Activated CD4-positive, alpha-beta T cell treated with anti-CD3 and anti-CD28 coated beads, Interleukin-2, amount 50 U/mL, for 4 hours (primary cell): ENCODE measurements around the gene CFAP157.
A peak's percentile ranks its signal among the peaks of the same experiment; 100 is the strongest.
"Not testable (repeated sequence)": the region's sequence is repeated elsewhere in the genome, so short reads cannot be mapped to it uniquely, and the experiment has no call there.

ENCODE experiments used
- DNase-seq, 2 experiments: peaks; one replicate each; pipeline ENCODE4 v3.0.0-alpha.2; 2020

The CFAP157 gene

GRCh38 chr9:127739614-127740330, 33.0 kb downstream of the CFAP157 start:
- no peak for DNase-seq

GRCh38 chr9:127741831-127742434, 35.1 kb downstream of the CFAP157 start:
- DNase-seq = no peak

DNA sequence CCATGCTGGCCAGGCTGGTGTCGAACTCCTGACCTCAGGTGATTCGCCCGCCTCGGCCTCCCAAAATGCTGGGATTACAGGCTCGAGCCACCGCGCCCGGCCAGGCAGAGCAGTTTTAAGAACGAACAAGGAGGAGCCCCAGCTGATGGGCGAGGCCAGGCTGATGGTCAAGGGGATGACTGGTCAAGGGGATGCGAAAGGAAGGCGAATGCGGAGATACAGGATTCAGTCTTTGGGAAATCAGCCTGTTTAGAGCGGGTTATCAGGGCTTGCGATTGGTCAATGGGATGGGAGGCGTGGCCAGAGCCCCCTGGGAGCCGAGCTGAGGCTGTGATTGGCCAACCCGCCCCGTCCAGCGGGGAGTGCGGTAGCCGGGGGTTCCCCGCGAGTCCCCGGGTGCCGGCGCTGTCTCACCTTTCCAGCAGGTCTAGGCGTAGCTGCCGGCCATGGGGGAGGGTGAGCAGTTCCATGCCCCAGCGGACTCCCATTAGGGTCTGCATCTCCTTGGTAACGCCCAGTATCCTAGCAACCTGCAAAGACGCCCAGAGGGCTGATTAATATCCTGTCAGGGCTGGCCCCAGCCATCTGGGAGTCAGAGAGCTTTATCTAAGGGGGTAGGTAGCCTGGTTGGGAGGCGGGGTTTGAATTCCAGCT, 35.8 kb downstream of the CFAP157 start:
- no peak for DNase-seq

- DNase-seq = no peak
Measured at GRCh38 chr9:127744398-127745110, 37.8 kb downstream of the CFAP157 start.

DNA sequence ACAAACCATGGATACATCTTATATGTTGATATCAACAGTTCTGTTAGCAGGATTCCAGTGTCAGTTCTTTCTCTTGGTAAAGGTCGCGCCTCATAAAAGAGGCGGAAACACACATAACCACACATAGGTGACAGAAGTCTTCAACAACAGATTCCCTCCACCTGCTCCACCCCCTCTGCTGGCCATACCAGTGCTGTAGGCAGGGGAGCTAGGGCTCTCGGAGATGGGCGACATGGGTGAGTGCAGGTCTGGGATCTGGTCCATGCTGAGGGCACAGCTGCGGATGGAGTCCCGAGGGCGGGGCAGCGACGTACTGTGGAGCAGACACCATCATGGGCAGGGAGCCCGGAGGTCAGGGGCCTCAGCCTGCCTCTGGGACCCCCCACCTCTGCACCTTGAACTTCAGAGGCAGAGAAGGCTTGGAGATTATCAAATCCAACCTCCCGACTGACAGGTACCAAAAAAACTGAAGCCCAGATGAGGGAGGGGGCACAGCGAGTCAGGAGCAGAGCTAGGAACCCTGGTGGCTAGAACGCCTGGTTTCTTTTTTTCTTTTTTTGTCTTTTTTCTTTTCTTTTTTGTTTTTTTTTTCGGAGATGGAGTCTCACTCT, 40.3 kb downstream of the CFAP157 start:
- peak in 1 of 2 experiments; percentile 17 for DNase-seq

DNA sequence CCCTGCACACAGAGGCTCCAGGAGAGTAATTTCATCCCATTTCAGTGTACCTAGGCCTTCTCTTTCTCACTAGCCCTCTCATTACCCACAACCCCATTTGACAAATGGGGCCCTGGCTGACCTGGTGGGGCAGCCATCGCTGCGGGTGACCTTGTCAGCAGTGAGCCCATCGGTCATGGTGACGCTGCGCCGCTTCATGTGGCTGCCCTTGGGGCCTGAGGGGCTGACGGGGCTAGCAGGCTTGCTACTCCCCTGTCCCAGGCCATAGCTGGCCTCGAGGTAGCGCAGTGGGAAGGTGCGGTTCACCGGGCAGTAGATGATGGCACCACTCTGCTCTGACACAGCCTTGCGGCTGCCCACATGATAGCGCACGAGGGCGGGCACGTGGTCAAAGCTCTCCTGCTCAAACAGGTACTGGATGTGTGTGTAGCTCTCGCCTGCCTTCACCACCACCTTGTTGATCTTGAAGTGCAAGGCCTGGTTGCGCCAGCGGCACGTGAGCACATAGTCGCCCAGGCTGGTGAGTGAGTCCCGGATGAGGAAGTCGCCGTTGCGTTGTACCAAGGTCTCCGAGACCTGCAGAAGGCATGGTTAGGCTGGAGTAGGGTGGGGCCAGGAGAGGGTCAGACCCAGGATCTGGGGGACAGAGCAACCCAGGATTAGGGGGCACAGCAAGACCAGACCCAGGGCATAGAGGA, 42.5 kb downstream of the CFAP157 start:
- no peak for DNase-seq

DNA sequence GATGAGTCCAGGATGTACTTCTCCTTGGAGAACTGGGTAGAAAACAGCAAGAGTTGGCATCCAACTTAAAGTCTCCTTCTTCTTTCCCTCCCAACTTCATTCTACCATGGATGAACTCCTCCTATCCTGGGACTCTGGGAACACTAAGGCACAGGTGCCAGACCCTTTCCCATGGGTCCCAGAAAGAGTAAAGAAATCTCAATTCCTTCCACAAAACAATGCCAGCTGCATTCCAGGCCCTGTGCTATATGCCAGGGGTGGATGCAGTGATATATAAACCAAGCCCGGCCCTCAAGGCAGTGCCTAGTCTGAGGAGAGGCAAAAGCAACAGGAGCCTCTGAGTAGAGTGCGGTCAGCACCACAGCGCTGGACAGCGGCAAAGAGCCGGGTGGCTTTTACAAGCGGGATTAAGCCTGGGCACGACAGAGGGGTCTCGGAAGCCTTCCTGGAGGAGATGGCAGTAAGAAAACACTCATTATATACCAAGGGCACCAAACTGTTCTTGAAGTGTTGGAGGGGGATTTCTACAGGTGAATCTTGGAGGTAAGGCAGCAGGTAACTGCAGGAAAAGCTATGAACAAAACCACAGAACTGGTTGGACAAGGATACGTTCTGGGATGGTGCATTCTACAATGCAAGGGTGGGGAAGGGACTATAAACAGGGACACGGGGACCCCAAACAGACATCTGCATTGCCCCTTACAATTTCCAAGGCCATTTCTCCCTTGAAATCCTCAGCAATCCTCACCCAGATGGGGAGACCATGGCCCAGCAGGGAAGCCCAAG, 44.7 kb downstream of the CFAP157 start:
- no peak for DNase-seq

DNA sequence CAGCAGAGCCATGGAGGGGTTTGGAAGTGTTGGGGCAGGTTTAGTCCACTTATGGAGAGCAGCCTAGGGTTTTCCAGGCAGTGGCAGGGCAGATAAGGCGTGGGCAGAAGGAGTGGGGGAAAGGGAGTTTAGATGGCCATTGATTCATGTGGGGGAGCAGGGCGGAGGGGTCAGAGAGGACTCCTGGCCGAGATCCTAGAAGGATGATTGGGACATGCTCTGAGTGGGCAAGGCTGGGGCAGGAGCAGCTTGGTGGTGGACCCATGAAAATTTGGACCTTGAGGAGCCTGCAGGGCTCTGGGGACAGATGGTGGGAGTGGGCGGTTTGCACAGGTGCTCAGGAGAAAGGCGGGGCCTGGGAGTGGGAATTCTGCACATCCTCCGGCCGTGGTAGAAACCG, 46.4 kb downstream of the CFAP157 start:
- no peak for DNase-seq

DNA sequence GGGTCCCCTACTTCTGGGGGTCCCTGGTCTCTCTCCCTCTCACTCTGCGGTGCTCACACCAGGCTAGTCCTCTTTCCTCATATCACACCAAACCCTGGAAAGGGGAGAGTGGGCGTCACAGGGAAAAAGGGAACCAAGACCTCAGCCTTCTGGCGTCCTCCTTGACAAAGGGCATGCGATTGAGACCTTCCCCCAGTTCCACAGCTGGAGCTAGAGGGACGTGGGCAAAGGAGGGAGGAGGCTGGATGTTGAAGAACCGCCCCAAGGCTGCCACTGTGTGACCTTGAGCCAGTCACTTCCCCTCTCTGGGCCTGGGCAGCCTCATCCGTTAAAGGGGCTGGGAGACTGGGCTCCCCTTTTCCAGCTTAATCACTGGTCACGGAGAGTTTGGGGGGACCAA, 46.8 kb downstream of the CFAP157 start:
- DNase-seq = no peak

GRCh38 chr9:127754099-127755060, 47.6 kb downstream of the CFAP157 start:
- DNase-seq = no peak

DNA sequence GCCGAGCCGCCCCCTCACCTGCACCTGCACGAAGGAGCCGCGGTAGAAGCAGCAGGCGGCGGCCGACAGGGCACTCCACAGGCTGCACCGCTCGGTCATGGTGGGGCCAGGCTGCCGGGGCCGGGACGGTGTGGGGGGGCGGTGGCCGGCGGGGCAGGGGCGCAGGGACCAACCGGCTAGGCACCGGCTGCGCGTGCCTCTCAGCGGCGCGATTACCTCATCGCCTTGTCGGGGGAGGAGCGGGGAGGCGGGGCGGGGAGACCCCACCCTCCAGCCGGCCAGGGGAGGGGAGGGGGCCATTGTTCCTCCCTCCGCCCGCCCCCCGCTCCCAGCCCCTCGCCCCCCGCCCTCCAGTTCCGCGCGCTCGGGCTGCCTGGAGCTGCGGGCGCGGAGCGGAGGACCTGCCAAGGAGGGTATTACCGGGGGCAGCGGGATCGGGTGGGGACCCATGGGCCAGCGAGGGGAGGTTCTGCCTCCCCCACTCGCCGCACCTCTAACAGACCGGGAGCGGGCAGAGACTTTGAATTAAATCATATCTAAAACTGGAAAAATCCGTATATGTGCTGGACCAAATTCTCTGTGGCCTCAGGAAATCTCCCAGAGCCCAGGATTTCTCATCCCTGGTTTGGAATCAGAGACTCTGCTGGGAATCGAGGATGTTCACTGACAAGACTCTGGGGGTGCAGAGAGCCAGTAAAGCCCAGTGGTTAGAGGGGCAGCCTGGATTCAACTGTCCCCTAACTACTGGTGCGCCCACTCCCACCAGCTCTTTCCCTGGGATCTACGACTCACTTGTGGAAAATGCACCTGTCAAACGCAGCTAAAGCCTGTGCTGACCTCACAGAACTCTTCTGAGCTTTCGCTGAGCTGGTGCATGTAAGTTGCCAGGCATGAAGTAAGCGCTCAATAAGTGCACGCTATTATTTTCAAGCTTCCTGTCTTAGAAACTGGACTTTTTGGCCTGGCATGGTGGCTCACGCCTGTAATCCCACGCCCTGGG, 48.6 kb downstream of the CFAP157 start:
- DNase-seq = no peak

- DNase-seq = no peak
Measured at GRCh38 chr9:127756233-127756632, 49.4 kb downstream of the CFAP157 start.

DNA sequence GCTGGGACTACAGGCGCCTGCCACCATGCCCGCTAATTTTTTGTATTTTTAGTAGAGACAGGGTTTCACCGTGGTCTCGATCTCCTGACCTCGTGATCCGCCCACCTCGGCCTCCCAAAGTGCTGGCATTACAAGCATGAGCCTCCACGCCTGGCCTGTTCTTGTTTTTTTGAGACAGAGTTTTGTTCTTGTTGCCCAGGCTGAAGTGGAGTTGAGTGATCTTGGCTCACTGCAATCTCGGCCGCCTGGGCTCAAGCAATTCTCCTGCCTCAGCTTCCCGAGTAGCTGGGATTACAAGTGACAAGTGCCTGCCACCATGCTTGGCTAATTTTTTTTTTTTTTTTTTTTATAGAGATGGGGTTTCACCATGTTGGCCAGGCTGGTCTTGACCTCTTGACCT, 50.0 kb downstream of the CFAP157 start:
- not testable (repeated sequence) for DNase-seq

GRCh38 chr9:127758843-127759242, 52.1 kb downstream of the CFAP157 start:
- DNase-seq = no peak

DNA sequence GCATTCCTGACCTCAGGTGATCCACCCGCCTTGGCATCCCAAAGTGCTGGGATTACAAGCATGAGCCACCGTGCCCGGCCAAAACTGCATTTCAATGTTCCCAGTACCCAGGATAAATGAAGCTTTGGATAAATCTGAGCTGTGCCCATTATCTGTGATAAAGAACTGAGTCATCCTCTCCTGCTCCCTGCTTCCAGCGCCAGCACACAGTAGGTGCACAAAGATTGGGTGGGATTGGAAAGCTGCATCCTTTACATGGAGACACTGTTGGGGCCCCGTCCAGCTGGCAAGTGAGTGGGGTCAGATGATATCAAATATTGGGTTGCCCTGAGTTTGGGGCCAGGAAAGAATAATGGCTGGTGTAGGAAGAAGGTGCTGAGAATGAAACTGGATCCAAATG, 54.3 kb downstream of the CFAP157 start:
- DNase-seq = no peak

DNA sequence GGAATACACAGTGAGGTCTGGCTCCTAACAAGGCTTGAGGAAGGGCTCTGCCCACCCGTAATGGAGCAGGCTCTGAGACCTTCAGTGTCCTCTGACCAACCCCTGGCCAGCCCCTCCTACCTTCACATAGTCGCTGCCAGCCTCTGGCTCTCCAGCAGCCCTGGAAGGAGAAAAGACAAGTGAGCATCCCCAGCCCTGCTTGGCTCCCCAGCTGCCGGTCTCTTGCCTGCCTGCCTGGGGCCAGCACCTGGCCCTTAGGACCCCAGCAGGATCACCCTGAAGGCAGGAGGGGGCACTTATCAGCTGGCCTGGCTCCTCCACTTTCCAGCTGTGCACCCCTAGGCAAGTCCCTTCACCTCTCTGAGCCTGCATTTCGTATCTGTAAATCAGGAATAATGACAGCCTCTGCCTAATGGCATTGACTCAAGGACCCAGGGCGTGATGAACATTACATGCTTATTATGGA, 54.7 kb downstream of the CFAP157 start:
- no peak for DNase-seq

GRCh38 chr9:127762111-127762676, 55.4 kb downstream of the CFAP157 start:
- DNase-seq = no peak

DNA sequence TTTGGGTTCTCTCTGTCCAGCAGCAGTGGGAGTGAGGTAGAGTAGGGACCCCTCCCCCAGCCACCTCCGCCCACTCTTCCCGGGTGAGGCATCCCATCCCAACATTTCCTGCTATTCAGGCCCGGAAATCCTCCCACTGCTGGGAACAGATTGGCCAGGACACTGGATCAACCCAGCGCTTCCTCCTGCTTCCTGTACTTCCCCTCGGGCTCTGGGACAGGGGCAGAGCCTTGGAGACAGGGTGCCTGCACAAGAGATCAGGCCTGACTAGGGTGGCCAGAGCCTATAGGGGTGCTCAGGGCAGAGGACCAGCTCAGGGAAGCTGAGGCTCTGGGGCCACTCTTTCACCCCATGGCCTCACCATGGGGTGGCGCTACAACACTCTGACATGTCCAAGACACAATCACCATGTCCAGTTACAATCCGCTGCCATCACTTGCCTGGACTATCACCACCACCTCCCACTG, 57.2 kb downstream of the CFAP157 start:
- DNase-seq = no peak

- no peak for DNase-seq
Measured at GRCh38 chr9:127765418-127765817, 58.6 kb downstream of the CFAP157 start.
